RWPE2 (cell line): Measurements from ENCODE around the gene DNMBP.
"Not testable (repeated sequence)": the region's sequence is repeated elsewhere in the genome, so short reads cannot be mapped to it uniquely, and the experiment has no call there.

Experiments
- ATAC-seq: fragments of 200-7000 bp; cut with Tn5 transposase; 3 replicates; pipeline ENCODE4 v1.9.1; 2021; ENCODE audit warnings: low read depth
- DNase-seq: peaks from one replicate; pipeline ENCODE4 v3.0.0-alpha.2; 2020; ENCODE audit warnings: low spot score
- H3K27ac ChIP-seq: fragments of 450-650 bp; 2 replicates; pipeline ENCODE4 v1.5.1; 2017; ENCODE audit warnings: mild to moderate bottlenecking; ENCODE audit not compliant: poor library complexity, severe bottlenecking
- H3K27me3 ChIP-seq: fragments of 250-450 bp; sonication (Bioruptor Pico); 2 replicates; pipeline ENCODE4 v1.5.1; 2021; ENCODE audit warnings: mild to moderate bottlenecking, moderate library complexity; ENCODE audit not compliant: insufficient read depth, poor library complexity, severe bottlenecking
- H3K36me3 ChIP-seq: fragments of 250-450 bp; sonication (Bioruptor Pico); 2 replicates; pipeline ENCODE4 v1.5.1; 2020; ENCODE audit warnings: low read depth, mild to moderate bottlenecking, moderate library complexity
- H3K4me1 ChIP-seq: fragments of 250-450 bp; sonication (Bioruptor Pico); 2 replicates; pipeline ENCODE4 v1.5.1; 2021; ENCODE audit warnings: mild to moderate bottlenecking, moderate library complexity; ENCODE audit not compliant: insufficient read depth, poor library complexity, severe bottlenecking
- H3K4me3 ChIP-seq: fragments of 250-450 bp; sonication (Bioruptor Pico); 2 replicates; pipeline ENCODE4 v1.5.1; 2021; ENCODE audit warnings: mild to moderate bottlenecking, moderate library complexity; ENCODE audit not compliant: severe bottlenecking
- H3K9me3 ChIP-seq: fragments of 250-450 bp; sonication (Bioruptor Pico); 2 replicates; pipeline ENCODE4 v1.5.1; 2021; ENCODE audit warnings: mild to moderate bottlenecking, moderate library complexity; ENCODE audit not compliant: severe bottlenecking
- TF ChIP-seq, protein P1 (sequence below): fragments of 450-650 bp; IDR thresholded peaks from one replicate; pipeline ENCODE4 v1.5.1; 2017; ENCODE audit warnings: mild to moderate bottlenecking, moderate library complexity; ENCODE audit not compliant: poor library complexity, severe bottlenecking

The DNMBP gene

DNA sequence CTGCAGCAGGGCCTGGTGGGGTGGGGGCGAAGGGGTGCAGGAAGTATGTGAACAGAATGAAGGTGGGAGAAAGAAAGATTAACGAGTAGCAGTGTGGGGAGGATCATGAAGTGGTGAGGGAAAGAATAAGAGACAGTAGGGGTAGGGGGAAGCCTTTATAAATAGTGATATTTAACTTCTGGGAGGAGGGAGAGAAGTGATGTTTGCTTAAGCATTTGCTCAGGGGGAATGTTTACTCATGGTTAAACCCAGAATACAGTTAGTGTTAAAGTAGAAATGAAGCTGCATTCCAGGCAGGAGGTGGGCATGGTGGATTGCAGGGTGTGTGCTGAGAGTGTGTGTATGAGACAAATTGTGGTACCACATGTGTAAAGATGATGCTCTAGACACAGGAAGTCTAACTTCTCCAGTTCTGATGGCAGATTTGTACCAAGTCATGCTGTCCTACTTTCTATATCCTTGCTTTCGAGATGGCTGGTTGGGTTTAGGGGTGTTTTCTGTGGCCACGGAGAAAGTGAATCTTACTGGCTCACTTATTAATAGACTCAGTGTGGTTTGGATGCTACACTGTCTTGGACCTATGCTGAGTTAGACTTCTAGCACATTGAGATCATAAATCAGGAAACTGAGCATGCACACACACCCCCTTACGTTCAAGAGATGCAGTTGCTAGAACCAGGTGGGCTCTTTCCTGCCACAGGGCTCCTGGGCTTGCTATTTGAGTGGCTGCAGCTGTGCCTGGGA, 10.6 kb upstream of the DNMBP start:
- TF ChIP-seq, protein P1, sequence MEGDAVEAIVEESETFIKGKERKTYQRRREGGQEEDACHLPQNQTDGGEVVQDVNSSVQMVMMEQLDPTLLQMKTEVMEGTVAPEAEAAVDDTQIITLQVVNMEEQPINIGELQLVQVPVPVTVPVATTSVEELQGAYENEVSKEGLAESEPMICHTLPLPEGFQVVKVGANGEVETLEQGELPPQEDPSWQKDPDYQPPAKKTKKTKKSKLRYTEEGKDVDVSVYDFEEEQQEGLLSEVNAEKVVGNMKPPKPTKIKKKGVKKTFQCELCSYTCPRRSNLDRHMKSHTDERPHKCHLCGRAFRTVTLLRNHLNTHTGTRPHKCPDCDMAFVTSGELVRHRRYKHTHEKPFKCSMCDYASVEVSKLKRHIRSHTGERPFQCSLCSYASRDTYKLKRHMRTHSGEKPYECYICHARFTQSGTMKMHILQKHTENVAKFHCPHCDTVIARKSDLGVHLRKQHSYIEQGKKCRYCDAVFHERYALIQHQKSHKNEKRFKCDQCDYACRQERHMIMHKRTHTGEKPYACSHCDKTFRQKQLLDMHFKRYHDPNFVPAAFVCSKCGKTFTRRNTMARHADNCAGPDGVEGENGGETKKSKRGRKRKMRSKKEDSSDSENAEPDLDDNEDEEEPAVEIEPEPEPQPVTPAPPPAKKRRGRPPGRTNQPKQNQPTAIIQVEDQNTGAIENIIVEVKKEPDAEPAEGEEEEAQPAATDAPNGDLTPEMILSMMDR, result no peak
- no peaks in the 10 kb centered on the region for H3K27me3 ChIP-seq
- DNase-seq, result no peak
- H3K4me1 ChIP-seq, result no peaks in the 10 kb centered on the region
- H3K36me3 ChIP-seq, result no peaks in the 10 kb centered on the region
- no peak overlapping the region for H3K27ac ChIP-seq
- H3K9me3 ChIP-seq, result no peaks in the 10 kb centered on the region
- no peak overlapping the region for H3K4me3 ChIP-seq
- no peak; the same call in 2 of the 3 replicates for ATAC-seq

DNA sequence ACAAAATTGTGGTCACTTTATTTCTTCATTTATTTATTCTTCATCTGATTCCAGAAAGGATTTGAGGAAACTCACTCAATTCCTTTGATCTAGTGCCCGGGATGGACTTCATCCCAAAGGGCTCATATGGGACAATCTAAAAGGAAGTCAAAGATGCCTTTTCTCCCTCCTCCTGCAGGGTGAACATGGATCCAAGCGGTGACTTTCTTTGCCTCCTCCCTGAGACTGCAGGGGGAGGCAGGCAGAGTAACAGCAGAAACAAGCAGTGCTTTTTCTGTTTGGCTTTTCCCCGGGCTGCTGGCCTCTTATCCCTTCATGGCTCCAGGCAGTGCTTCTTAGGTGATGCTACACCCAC, 10.0 kb upstream of the DNMBP start:
- no peak overlapping the region for H3K27ac ChIP-seq
- DNase-seq, result no peak

DNA sequence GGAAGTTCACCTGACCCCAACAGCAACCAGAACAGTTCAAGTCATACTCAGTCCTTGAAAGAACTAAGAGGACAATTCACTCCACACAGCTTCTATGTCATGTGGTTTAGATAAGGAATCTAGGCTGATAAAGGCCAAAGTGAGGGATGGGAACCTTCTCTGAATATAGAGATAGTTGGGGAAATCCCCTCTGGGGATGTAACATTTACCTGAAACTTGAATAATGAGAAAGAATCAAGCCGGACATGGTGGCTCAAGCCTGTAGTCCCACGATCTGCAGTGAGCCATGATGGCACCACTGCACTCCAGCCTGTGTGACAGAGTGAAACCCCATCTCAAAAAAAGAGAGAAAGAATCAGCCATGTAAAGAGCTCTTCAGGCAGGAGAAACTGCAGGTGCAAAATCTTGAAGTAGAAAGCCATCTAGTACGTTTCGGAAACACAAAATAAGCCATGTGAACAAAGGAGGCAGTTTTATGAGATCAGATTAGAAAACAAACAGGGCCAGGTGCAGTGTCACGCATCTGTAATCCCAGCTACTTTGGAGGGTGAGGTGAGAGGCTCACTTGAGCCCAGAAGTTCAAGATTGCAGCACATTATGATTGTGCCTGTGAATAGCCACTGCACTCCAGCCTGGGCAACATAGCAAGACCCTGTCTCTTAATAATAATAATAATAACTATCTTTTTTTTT, 4.5 kb upstream of the DNMBP start:
- H3K36me3 ChIP-seq, result no peaks in the 10 kb centered on the region
- no peaks in the 10 kb centered on the region for H3K27me3 ChIP-seq
- H3K4me1 ChIP-seq, result no peaks in the 10 kb centered on the region
- H3K9me3 ChIP-seq, result no peaks in the 10 kb centered on the region
- H3K27ac ChIP-seq, result no peak overlapping the region
- TF ChIP-seq, protein P1, result no peak
- no peak overlapping the region for H3K4me3 ChIP-seq
- DNase-seq (no peak), ATAC-seq (no peak)

More for the DNA sequence above, 10.0 kb upstream of the DNMBP start:
- Histone ChIP-seq H3K4me1 (no peaks in the 10 kb centered on the region), H3K4me3 (no peak overlapping the region), H3K9me3 (no peaks in the 10 kb centered on the region), H3K27me3 (no peaks in the 10 kb centered on the region), H3K36me3 (no peaks in the 10 kb centered on the region)
- ATAC-seq, result no peak
- TF ChIP-seq, protein P1, result no peak

DNA sequence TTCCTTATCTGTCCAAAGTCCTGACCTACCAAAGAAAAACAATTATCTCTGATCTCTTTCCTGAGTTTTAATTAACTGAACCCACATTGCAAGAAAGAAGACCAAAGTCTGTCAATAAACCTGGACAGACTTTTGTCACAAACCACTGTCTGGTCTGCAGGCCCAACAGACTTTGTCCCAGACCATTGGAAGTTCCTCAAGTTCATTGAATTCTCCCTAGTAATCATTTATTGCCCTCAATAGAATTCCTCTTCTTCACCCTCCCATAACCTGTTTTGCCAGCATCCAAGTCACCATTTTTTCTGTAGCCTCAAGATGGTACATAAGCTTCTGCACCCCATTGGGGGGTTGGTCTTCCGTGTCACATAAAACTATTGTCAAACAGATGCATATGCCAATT, 3.9 kb upstream of the DNMBP start:
- no peak for ATAC-seq
- H3K36me3 ChIP-seq, result no peaks in the 10 kb centered on the region
- no peaks in the 10 kb centered on the region for H3K4me1 ChIP-seq
- H3K4me3 ChIP-seq, result no peak overlapping the region
- TF ChIP-seq, protein P1, result no peak
- no peak for DNase-seq
- H3K27ac ChIP-seq, result no peak overlapping the region
- H3K9me3 ChIP-seq, result no peaks in the 10 kb centered on the region
- no peaks in the 10 kb centered on the region for H3K27me3 ChIP-seq

DNA sequence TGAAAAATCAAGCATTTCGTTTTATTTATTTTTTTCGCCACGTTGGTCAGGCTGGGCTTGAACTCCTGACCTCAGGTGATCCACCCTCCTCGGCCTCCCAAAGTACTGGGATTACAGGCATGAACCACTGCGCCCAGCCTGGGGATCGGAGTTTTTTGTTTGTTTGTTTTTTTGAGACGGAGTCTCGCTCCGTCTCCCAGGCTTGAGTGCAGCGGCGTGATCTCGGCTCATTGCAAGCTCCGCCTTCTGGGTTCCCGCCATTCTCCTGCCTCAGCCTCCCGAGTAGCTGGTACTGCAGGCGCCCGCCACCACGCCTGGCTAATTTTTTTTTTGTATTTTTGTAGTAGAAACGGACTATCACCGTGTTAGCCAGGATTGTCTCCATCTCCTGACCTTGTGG, 2.2 kb upstream of the DNMBP start:
- H3K9me3 ChIP-seq, H3K27me3 ChIP-seq, H3K4me3 ChIP-seq, H3K36me3 ChIP-seq, ATAC-seq, DNase-seq, H3K27ac ChIP-seq: not testable (repeated sequence)
- peaks cover 10% of the 10 kb centered on the region for H3K4me1 ChIP-seq
